OCI-LY1 (cell line): ENCODE results near the gene ZNF318.

ENCODE experiments used
- CTCF ChIP-seq: fragments of 200-600 bp; sonication (generic), shearing (Covaris generic); IDR thresholded peaks from 2 replicates; pipeline ENCODE4 v1.5.1; 2017; ENCODE audit warnings: mild to moderate bottlenecking, antibody characterized with exemption, low read length, moderate library complexity, mixed read lengths
- EZH2 ChIP-seq: fragments of 200-600 bp; sonication (generic), shearing (Covaris generic); IDR thresholded peaks from 2 replicates; pipeline ENCODE4 v1.8.0; 2017; ENCODE audit warnings: borderline replicate concordance, mixed run types, mild to moderate bottlenecking, antibody characterized with exemption, low read length, moderate library complexity, mixed read lengths

DNA sequence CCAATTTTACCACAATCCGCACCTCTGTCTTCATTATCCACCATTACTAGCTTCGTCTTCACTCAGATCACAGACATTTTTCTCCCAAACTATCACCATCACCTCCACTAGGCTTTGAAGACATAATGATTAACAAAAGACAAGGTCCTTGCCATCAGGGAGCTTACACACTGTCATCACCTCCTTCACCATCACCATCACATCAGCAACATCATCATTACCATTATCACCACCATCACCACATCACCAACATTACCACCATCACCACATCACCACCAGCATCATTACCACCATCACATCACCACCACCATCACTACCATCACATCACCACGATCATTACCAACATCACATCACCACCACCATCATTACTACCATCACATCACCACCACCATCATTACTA, 75.7 kb downstream of the ZNF318 start:
- TF ChIP-seq CTCF = no peak
- no peak for TF ChIP-seq EZH2
